NT2/D1 (cell line): ENCODE measurements around the gene TMEM86A.

Source experiments
- YY1 ChIP-seq: IDR thresholded peaks from 2 replicates; pipeline ENCODE4 v1.6.1; 2011; ENCODE audit not compliant: insufficient read length, insufficient read depth
- ZNF274 ChIP-seq: IDR thresholded peaks from 2 replicates; pipeline ENCODE4 v1.6.1; 2011; ENCODE audit warnings: mild to moderate bottlenecking, low read depth, low read length

- no peak for TF ChIP-seq ZNF274
- no peak for TF ChIP-seq YY1
These were observed 41.1 kb downstream of the TMEM86A start for GRCh38 chr11:18739685-18740084.
